Measurements from ENCODE around the gene RIC8A. TPM values are rescaled to one million over a fixed set of nuclear protein-coding genes. Genes with fewer than 3 reads are reported as not detected.

RIC8A gene
- total RNA-seq, 1 donor from 2014 or later: 85.2 TPM

- no peaks in the 10 kb centered on the region for H3K36me3 Mint-ChIP-seq
- peaks cover 2% of the 10 kb centered on the region for H3K27me3 Mint-ChIP-seq (ENCODE audit: low read depth)
- no peaks in the 10 kb centered on the region for H3K9me3 Mint-ChIP-seq
- H3K4me1 Mint-ChIP-seq: peaks cover 1% of the 10 kb centered on the region
- DNase-seq (ENCODE audit: low spot score in 2 of 2, unreplicated experiment in 2 of 2): no peak
- no peak overlapping the region for H3K4me3 Mint-ChIP-seq
- TF ChIP-seq CTCF (IDR thresholded peaks at IDR 0.05; ENCODE audit: unreplicated experiment): no peak
- H3K27ac Mint-ChIP-seq: no peak overlapping the region
Measured at GRCh38 chr11:196786-197731, 10.4 kb upstream of the RIC8A start.

GRCh38 chr11:197741-198235 is 9.7 kb upstream of the RIC8A start:
- H3K9me3 Mint-ChIP-seq: no peaks in the 10 kb centered on the region
- DNase-seq (ENCODE audit: low spot score in 2 of 2, unreplicated experiment in 2 of 2): no peak
- no peak overlapping the region for H3K4me3 Mint-ChIP-seq
- TF ChIP-seq CTCF (IDR thresholded peaks at IDR 0.05; ENCODE audit: unreplicated experiment): no peak
- no peaks in the 10 kb centered on the region for H3K4me1 Mint-ChIP-seq
- H3K27ac Mint-ChIP-seq: no peak overlapping the region
- H3K27me3 Mint-ChIP-seq (ENCODE audit: low read depth): peaks cover 2% of the 10 kb centered on the region
- H3K36me3 Mint-ChIP-seq: peaks cover 4% of the 10 kb centered on the region

GRCh38 chr11:198236-198806 is 9.2 kb upstream of the RIC8A start:
- Mint-ChIP-seq H3K27ac (no peak overlapping the region), H3K27me3 (ENCODE audit: low read depth) (peaks cover 2% of the 10 kb centered on the region), H3K9me3 (no peaks in the 10 kb centered on the region), H3K36me3 (peaks cover 4% of the 10 kb centered on the region), H3K4me1 (no peaks in the 10 kb centered on the region), H3K4me3 (no peak overlapping the region)
- no peak for TF ChIP-seq CTCF (IDR thresholded peaks at IDR 0.05; ENCODE audit: unreplicated experiment)
- DNase-seq (ENCODE audit: low spot score in 2 of 2, unreplicated experiment in 2 of 2): no peak

GRCh38 chr11:199004-199581 is 8.4 kb upstream of the RIC8A start:
- H3K9me3 Mint-ChIP-seq: no peaks in the 10 kb centered on the region
- no peak for DNase-seq (ENCODE audit: low spot score in 2 of 2, unreplicated experiment in 2 of 2)
- no peak for TF ChIP-seq CTCF (IDR thresholded peaks at IDR 0.05; ENCODE audit: unreplicated experiment)
- no peaks in the 10 kb centered on the region for H3K27me3 Mint-ChIP-seq (ENCODE audit: low read depth)
- H3K4me3 Mint-ChIP-seq: no peak overlapping the region
- no peak overlapping the region for H3K27ac Mint-ChIP-seq
- no peaks in the 10 kb centered on the region for H3K4me1 Mint-ChIP-seq
- peaks cover 6% of the 10 kb centered on the region for H3K36me3 Mint-ChIP-seq

GRCh38 chr11:199782-200181 is 7.7 kb upstream of the RIC8A start:
- no peak overlapping the region for H3K4me3 Mint-ChIP-seq
- no peaks in the 10 kb centered on the region for H3K9me3 Mint-ChIP-seq
- H3K4me1 Mint-ChIP-seq: no peaks in the 10 kb centered on the region
- TF ChIP-seq CTCF (IDR thresholded peaks at IDR 0.05; ENCODE audit: unreplicated experiment): no peak
- H3K27ac Mint-ChIP-seq: no peak overlapping the region
- H3K27me3 Mint-ChIP-seq (ENCODE audit: low read depth): no peaks in the 10 kb centered on the region
- H3K36me3 Mint-ChIP-seq: peaks cover 6% of the 10 kb centered on the region
- DNase-seq (ENCODE audit: low spot score in 2 of 2, unreplicated experiment in 2 of 2): peak in 1 of 2 experiments; percentile 29
